ENCODE results near the gene LMNTD1. TPM values are rescaled to one million over a fixed set of nuclear protein-coding genes. Genes with fewer than 3 reads are reported as not detected.
"Not testable (repeated sequence)": the region's sequence is repeated elsewhere in the genome, so short reads cannot be mapped to it uniquely, and the experiment has no call there.

Gene LMNTD1
- total and polyA plus RNA-seq, 10 donors: 0.05 TPM; not detected in 9

- Histone ChIP-seq H3K27ac (no peak overlapping the region), H3K4me3 (no peak overlapping the region), H3K9me3 (peaks cover 0 to 10% (median 0%) of the 10 kb centered on the region in 8 donors), H3K4me1 (no peaks in the 10 kb centered on the region), H3K36me3 (no peaks in the 10 kb centered on the region), H3K27me3 (replicated peaks in 1 of 7) (no peaks in the 10 kb centered on the region)
- intact Hi-C loops (cut with DNase I; ENCODE audit: low total_unique reads): no loop called here
- 38 to 64% (median 59%) methylated on average over 2 of the region's 2 CpGs for WGBS, 5 donors
- DNase-seq: no peak
- no peak for TF ChIP-seq CTCF (IDR thresholded peaks at IDR 0.05 in 8 of 11, conservative IDR thresholded peaks at IDR 0.05 in 3 of 11)
- TF ChIP-seq POLR2A (IDR thresholded peaks at IDR 0.05): no peak
- TF ChIP-seq POLR2AphosphoS5 (IDR thresholded peaks at IDR 0.05): no peak
Observed at GRCh38 chr12:25494926-25495325, 58.2 kb downstream of the LMNTD1 start.

GRCh38 chr12:25493682-25494081 is 59.4 kb downstream of the LMNTD1 start:
- intact Hi-C loops (cut with DNase I; ENCODE audit: low total_unique reads): no loop called here
- TF ChIP-seq POLR2AphosphoS5 (IDR thresholded peaks at IDR 0.05) (no peak), POLR2A (IDR thresholded peaks at IDR 0.05) (no peak), CTCF (IDR thresholded peaks at IDR 0.05 in 8 of 11, conservative IDR thresholded peaks at IDR 0.05 in 3 of 11) (no peak)
- Histone ChIP-seq H3K4me3 (no peak overlapping the region), H3K27ac (no peak overlapping the region), H3K9me3 (peaks cover 0 to 8% (median 0%) of the 10 kb centered on the region in 8 donors), H3K36me3 (no peaks in the 10 kb centered on the region), H3K4me1 (no peaks in the 10 kb centered on the region), H3K27me3 (replicated peaks in 1 of 7) (no peaks in the 10 kb centered on the region)
- 70 to 96% (median 81%) methylated on average over 3 of the region's 3 CpGs for WGBS, 5 donors
- no peak for DNase-seq

GRCh38 chr12:25491396-25492325 is 61.4 kb downstream of the LMNTD1 start:
- no peaks in the 10 kb centered on the region for H3K4me1 ChIP-seq
- 66 to 88% (median 77%) methylated on average over 4 of the region's 4 CpGs for WGBS, 5 donors
- no peak for DNase-seq
- intact Hi-C loops (cut with DNase I; ENCODE audit: low total_unique reads): no loop called here
- TF ChIP-seq POLR2A (IDR thresholded peaks at IDR 0.05) (no peak), POLR2AphosphoS5 (IDR thresholded peaks at IDR 0.05) (no peak), CTCF (IDR thresholded peaks at IDR 0.05 in 8 of 11, conservative IDR thresholded peaks at IDR 0.05 in 3 of 11) (no peak)
- no peaks in the 10 kb centered on the region for H3K9me3 ChIP-seq
- H3K4me3 ChIP-seq: no peak overlapping the region
- no peak overlapping the region for H3K27ac ChIP-seq
- no peaks in the 10 kb centered on the region for H3K36me3 ChIP-seq
- no peaks in the 10 kb centered on the region for H3K27me3 ChIP-seq (replicated peaks in 1 of 7)

- intact Hi-C loops (cut with DNase I; ENCODE audit: low total_unique reads); H3K9me3 ChIP-seq; DNase-seq; H3K4me1 ChIP-seq; H3K27me3 ChIP-seq (replicated peaks in 1 of 7); H3K36me3 ChIP-seq; H3K4me3 ChIP-seq; H3K27ac ChIP-seq: not testable (repeated sequence)
- 88 to 92% (median 90%) methylated on average over 14 to 33 of the region's 33 CpGs for WGBS, 5 donors
Observed at GRCh38 chr12:25488956-25489870, 63.9 kb downstream of the LMNTD1 start.
